ENCODE data around the gene IRX3. TPM values are rescaled to one million over a fixed set of nuclear protein-coding genes. Genes with fewer than 3 reads are reported as not detected.
"Not testable (repeated sequence)": the region's sequence is repeated elsewhere in the genome, so short reads cannot be mapped to it uniquely, and the experiment has no call there.

IRX3 gene
- total RNA-seq, 1 experiment from 2014 or later, result 6.5 TPM

DNA sequence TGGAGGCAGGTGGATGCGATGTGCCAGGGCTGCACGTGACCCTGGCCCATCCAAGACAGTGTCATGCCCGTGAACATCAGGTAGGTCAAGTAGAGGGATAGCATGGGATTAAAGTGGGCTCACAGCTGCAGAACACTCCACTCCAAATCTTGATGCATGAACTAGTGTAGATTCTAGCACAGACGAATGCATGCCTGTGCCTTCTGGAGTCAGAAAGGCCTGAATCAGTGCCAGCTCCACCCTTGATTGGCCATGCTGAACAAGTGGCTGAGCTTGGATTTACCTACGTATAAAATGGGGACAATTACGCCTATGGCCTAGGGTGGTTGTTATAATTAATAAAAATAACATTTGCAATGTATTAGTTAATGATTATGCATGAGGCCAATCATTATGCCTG, 10.6 kb downstream of the IRX3 start:
- DNase-seq (ENCODE audit: low read depth), result no peak

DNA sequence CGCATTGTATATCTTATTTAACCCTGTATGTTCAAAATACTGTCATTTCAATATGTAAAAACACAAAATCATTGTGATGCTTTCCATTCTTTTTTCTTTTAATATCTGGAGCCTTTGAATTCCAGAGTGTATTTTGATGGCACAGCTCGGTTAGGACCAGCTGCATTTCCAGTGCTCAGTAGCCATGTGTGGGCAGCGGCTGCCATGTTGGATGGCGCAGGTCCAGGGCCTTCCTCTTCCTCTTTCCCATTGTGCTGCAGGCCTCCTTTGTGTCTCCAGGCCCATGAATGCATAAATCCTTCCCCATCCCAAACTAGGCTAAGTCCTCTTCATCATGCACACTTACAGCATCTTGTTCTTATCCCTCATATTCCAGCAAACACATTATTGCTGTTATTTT, 13.0 kb downstream of the IRX3 start:
- no peak for DNase-seq (ENCODE audit: low read depth)

DNA sequence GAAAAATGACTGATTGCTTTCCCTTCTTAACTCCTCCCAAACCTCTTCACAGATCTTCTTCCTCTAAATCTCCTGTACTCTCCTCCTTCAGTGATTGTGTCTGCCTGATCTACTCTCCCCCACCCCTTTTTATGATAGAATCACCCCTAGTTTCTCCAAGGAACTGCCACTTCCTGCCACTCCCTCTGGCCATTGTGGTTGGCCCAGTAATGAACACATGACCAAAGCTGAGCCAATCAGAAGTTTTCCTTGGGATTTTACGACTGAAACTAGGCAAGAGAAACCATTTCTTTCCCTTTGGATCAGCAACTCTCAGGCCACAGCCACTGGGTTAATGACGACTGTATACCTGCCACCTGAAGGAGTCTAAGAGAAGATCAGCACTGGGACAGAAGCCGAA, 15.9 kb downstream of the IRX3 start:
- DNase-seq (ENCODE audit: low read depth), result no peak

DNA sequence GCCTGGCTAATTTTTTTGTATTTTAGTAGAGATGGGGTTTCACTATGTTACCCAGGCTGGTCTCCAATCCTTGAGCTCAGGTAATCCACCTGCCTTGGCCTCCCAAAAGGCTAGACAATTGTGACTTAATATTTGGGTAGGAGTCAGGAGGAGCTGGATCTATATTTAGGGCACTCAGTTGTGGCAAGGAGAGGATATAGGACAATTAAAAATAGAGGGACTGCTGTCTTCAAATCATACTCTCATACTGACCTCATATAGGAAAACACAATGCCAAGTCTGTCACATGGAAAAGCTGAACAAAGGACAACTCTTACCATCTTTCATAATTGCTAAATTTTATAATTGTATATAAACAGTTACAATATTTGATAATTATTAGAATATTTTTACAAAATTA, 17.1 kb downstream of the IRX3 start:
- no peak for DNase-seq (ENCODE audit: low read depth)

DNA sequence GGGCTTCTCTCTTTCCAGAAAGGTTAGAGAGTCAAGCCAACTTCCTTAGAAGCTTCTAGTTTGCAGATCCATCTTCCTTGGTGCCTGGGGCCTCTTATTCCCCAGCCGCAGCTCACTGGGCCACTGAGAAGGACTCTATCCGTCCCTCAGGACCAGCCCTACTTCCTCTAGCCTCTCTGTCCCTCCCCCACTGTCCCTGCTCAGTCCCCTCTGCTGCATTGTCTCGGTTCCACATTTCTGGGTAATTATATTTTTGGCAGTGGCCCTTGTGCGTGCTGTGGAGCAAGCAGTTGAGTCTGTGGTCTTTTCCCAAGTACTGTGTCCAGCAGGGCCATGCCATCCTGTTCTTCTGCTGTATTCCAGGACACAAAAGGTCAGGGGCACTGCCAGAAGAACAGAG, 17.8 kb downstream of the IRX3 start:
- DNase-seq (ENCODE audit: low read depth), result no peak

DNA sequence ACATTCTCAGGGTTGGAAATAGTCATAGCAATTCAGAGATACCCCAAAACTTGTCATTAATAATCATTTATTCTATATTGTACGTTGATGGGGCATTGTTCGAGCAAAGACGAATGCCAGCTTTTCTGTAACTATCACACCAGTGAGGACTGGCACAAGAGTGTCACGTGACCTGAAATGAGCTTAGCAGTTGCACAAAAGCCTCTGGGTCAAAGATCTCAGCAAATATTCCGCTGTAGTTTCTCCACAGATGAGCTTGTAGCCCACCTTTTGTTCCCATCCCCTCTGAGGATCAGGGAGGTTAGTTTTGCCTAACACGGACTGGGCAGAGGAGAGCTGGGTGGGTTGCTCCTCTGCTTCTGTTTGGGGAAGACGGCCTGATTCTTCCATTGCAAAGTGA, 18.2 kb downstream of the IRX3 start:
- no peak for DNase-seq (ENCODE audit: low read depth)

DNA sequence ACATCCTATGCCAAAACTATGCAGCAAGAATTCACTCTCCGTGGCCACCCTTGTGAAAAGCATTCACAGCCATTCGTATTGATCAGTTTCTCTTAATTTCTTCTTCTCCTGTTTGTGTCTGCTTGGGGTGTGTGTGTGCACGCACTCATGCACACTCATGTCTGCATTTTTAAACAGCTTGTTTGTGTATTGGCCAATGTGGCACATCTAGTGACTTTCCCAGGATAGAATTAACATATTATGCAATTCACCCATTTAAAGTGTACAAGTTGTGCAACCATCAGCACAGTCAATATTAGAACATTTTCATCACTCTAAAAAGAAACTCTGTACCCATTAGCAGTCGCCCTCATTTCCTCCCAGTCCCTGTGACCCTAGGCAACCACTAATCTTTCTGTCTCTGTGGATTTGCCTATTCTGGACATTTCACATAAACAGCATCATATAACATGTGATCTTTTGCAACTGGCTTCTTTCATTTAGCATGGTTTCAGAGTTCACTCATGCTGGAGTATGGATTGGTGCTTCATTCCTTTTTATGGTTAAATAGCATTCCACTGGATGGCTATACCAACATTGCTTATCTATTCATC, 20.1 kb downstream of the IRX3 start:
- no peak for DNase-seq (ENCODE audit: low read depth)

DNA sequence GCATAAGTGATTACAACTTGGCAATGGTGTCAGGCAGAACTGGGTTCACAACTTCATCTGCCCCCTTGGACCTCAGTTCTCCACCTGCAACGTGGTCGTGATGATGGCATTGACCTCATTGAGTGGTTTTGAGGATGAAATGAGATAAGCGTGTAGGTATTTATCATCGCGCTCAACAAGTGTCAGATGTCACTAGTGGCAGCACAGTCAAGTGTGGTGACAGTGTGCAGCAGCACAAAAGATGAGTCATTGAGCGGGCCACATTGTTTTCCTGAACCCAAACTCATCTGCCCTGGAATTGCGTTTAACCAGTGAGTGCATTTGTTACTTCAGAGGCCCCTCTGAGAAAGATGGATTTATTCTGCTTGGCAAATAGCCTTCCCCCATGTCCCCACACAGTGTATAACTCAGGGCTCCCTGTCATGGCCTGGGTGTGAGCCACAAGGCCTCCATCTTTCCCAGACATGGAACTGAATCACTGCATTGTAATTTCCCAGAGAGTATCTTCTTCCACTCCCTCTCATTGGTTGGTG, 20.9 kb downstream of the IRX3 start:
- peak; percentile 25 for DNase-seq (ENCODE audit: low read depth)

DNA sequence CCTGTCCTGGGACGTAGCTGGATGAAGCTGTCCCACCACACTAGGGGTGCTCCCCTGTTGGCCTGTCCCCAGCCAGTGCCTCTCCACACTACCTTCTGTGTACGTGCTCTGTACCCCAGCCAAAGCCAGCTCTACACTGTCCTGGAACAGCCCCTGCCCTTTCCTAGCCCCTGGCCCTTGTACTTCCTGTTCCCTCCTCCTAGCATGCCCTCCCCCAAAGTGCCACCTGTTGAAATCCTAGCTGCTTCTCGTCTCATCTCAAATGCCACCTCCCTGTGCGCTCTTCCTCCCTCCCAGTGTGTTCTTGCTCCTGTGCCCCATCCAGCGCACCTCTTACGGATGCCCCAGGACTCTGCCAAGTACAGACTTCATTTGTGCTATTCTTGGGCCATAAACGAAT, 33.5 kb downstream of the IRX3 start:
- DNase-seq (ENCODE audit: low read depth), result no peak

DNA sequence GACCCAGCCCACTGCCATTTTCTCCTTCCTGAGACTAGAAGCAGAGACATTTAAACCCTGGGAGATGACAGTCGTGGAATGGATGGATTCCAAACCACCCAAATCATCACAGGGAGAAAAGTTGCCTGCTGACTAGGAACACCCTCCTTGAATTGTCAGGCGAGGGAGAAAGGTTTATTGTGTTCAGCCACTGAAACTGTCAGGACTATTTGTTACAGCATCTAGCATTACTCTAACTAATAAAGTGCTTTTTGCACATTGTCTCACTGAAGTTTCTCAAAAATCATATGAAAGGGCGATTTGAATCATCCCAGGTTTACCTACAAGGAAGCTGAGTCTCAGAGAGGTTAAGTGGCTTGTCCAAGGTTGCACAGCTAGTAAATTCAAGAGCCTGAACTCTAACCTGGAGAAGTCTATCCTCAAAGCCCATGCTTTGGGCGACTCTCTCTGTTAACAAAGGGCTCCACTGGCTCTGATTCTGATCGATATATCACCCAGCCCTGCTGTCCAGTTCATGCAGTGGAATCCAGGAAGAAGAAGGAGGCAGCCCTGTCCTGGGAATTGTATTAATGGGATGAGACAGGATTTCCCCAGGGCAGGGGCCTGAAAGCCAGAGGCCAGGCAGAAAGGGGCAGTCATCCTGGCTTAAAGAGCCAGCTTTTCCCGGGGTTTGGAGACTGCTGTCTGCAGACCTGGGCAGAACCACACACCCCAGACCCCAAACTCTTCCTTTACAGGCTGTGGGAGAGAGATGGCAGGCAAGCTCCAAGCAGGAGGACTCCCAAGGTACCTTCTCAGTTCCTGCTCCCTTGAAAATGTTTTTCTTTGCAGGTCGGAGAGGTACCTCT, 37.5 kb downstream of the IRX3 start:
- DNase-seq (ENCODE audit: low read depth), result no peak

DNA sequence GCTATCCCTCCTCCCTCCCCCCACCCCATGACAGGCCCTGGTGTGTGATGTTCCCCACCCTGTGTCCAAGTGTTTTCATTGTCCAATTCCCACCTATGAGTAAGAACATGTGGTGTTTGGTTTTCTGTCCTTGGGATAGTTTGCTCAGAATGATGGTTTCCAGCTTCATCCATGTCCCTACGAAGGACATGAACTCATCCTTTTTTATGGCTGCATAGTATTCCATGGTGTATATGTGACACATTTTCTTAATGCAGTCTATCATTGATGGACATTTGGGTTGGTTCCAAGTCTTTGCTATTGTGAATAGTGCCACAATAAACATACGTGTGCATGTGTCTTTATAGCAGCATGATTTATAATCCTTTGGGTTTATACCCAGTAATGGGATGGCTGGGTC, 38.9 kb downstream of the IRX3 start:
- DNase-seq (ENCODE audit: low read depth), result not testable (repeated sequence)

DNA sequence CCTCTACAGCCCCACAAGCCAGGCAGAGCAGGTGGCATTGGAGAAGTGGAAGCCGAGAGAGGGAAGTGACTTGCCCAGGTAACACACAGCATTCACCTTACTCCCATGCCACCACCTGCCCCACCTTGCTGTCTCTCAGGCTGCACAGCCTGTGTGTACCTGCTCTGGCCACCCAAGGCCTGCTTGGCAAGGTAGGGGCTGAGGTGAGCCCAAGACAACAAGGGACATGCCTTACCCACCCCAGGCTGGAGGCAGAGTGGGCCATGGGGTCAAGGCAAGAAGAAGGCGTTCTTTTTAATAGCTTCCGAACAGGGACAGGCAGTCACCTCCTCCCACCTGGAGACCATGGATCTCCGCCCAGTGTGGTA, 40.1 kb downstream of the IRX3 start:
- no peak for DNase-seq (ENCODE audit: low read depth)

DNA sequence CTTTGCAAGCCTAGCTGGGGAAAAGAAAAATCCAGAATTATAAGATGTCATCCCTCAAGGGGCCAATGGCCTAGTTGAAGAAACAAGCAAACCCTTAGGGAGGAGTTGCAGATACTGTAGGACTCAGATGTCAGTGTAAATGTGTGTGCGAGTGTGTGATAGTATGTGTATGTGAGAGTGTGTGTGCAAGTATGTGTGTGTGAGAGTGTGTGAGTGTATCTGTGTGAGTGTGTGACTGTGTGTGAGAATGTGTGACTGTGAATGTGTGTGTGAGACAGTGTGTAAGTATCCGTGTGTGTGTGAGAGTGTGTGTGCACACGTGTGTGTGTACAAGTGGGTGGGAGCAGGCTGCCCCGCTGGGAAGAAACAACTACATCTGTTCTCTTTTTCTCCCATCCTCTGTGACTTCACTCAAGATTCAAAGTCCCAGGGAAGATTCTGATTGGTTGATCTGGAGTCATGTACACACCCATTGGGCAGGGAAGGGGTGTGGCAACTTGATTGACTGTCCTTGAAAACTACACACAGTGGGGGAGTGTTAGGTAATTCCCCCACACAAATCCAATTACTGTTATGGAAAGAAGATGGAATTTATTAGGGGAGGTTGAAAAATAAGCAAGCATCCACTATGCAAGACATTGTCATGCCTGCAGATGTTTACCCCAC, 40.7 kb downstream of the IRX3 start:
- DNase-seq (ENCODE audit: low read depth), result no peak

DNA sequence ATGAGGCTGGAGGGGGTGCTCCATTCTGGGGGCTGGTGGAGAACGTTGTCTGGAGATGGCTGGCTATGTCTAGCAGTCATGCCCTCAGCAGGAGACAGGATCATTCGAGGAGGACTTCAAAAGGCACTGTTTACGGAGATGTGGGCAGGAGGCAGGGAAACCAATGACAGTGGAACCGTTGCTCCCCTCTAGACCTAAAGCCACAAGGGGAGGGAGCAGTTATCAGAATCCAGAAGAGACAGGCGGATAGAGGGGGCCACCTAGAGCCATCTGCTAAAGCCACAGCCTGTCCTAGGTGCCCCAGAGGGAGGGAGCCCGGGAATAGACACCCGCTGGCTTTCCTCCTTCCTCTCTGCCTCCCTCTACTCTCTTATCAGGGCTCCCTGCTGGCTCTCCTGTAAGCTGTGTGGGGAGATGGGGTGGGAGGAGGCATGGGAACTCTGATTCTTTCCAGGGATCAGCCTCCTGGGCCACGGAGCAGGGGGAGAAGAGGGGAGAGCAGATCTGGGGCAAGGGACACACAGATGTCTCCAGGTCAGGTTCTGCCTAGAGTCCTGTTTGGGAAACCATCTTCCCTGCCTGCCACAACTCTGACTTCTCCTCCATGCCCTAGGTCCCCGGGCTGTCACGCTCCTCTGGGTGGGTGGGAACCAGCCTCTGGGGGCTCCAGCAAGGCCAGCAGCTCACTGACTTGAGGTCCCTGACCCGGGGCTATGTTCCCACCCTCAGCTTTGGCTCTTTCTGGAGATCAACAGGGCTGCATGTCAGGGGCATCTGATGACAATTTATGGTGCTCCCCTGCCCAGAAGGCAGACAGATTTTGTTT, 42.3 kb downstream of the IRX3 start:
- DNase-seq (ENCODE audit: low read depth), result no peak

DNA sequence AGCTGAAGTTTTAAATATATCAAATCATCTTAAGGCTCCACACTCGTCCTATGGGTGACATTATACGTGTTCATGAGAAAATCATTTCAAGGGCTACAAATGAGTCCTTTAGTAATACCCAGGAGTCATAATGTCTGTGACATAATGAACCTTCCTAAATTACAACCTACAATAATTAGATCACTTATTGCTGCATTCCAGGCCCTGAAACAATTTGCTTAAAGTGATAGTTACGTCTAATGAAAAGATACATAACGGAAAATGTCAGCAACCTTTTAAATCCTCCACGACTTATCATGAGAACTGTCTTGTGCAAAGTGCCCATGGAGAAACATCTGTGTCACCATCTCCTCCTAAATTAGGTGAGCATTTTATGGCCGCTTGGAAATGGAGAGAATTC, 43.4 kb downstream of the IRX3 start:
- no peak for DNase-seq (ENCODE audit: low read depth)

DNA sequence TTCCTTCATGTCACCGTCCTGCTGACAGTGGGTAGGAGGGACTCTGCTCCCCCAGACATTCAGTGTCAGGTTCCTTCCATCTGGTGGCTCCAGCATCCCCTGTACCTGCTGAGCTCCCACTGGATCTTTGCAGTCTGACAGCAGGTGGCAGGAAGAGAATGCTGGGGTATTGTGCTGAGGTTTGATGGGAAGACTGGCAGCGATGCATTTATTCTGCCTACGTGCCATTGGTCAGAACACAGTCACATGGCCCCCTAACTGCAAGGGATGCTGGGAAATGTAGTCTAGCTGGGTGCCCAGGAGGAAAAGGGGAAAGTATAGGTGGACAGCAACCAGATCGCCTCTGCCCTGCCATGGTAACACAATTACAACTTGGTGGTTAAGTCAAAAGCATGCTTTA, 44.4 kb downstream of the IRX3 start:
- DNase-seq (ENCODE audit: low read depth), result peak; percentile 17

DNA sequence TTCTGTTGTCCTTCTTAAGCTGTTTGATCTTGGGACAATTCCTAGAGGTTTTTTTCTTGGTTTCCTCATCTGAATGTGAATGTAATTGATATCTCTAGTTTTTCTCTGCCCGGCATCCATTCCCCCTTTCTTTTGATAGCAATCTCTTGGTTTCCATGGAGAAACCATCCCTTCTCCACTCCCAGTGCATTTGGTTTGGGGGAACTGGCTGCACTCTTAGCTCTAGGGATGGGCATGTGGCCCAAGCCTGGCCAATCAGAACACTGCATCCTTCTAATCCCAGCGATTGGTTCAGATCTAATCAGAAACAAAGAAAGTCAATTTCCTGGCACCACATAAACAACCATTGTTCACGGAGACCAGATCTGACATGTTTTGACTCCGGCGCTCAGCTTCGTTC, 45.1 kb downstream of the IRX3 start:
- DNase-seq (ENCODE audit: low read depth), result no peak

DNA sequence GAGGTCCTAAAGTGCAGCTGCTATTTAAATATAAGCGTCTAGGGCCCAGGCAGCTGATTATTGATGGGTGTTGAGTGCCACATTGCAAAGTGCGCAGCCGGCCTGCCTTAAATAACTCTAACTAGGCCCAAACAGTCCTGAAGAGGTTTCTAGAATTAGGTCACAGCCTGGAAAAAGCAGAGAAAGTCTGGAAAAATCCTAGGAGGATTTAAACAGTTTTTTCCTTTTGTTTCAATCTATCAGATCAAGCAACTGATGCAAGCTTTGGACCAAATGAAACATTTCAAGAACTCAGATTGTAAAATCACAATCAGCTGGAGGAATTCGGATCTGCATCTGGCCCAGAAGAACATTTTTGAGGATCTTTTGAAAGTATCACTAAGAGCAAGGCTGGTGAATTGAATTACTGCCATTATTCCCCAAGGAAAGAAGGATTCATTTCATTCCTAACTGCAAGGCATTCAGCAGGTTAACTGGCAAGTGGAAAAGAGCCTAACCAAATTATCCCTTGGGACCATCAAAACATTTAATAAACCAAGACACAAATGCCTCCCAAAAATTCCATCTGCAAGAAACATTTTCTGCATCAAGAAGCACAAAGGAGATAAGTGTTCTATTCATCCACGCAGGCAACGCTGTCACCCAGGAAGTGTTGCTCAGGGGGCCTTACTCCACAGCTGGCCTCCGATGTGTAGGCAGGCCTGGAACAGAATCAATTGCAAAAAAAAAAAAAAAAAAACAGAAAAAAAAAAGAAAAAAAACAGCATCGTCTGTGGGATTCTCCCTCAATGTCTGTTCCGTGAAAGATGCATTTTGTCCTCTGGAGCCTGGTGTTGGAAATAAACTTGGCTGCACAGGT, 46.1 kb downstream of the IRX3 start:
- DNase-seq (ENCODE audit: low read depth), result no peak

DNA sequence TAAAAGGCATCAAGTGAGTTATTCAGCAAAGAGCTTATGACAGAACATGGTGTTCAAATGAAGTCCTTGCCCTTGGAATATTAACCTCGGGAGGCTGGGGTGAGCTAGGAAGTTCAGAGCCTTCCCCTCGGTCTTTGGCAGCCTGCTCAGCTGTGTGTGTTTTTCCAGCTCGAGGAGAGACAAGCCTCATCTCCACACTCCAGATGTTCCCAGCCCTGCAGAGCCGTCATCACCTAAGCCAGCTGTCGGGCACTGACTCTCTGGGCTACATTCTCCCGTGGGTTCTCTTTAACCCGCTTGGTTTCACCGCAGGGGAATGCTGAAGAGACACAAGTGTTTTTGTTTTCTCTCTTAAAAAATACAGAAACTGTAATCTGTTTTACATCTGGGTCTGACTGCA, 47.1 kb downstream of the IRX3 start:
- no peak for DNase-seq (ENCODE audit: low read depth)

DNA sequence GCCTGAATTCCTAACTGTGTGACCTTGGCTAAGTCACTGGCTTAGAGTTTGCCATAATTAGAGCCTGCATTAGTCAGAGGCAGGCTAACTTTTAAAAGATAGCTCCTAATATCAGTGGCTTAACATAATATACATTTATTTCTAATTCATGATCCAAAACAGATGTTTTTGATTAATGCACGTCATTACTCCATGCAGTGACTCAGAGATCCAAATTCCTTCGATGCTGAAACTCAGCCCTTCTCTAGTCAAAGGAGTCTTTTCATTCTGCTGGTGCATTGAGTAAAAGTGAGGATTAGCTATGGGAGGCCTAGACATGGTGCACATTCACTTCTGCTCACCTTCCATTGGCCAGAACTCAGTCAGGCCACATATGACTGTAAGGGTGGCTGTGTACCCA, 49.8 kb downstream of the IRX3 start:
- no peak for DNase-seq (ENCODE audit: low read depth)

DNA sequence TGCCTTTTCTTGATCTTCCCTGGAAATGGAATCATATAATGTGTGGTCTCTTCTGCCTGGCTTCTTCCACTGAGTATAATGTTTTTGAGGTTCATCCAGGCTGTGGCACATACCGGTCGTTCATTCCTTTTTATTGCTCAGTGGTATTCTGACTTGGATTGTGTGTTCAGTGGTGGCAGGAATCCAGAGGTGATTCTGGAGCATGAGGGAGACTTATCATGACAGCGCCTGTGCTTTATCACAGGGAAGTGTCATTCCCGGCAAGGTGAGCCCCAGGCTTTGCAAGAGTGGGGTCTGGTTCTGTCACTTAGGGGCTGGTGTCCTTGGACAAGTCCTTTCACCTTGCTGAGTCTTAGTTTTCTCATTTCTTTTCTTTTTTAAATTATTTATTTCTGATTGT, 53.0 kb downstream of the IRX3 start:
- no peak for DNase-seq (ENCODE audit: low read depth)
